Activated CD4-positive, alpha-beta T cell treated with anti-CD3 and anti-CD28 coated beads, Interleukin-2, amount 50 U/mL, for 1 hour (primary cell): ENCODE results near the gene SIGLEC12.
"Not testable (repeated sequence)": the region's sequence is repeated elsewhere in the genome, so short reads cannot be mapped to it uniquely, and the experiment has no call there.

Source experiments
- DNase-seq: peaks from one replicate; pipeline ENCODE4 v3.0.0-alpha.2; 2020

Gene SIGLEC12

DNA sequence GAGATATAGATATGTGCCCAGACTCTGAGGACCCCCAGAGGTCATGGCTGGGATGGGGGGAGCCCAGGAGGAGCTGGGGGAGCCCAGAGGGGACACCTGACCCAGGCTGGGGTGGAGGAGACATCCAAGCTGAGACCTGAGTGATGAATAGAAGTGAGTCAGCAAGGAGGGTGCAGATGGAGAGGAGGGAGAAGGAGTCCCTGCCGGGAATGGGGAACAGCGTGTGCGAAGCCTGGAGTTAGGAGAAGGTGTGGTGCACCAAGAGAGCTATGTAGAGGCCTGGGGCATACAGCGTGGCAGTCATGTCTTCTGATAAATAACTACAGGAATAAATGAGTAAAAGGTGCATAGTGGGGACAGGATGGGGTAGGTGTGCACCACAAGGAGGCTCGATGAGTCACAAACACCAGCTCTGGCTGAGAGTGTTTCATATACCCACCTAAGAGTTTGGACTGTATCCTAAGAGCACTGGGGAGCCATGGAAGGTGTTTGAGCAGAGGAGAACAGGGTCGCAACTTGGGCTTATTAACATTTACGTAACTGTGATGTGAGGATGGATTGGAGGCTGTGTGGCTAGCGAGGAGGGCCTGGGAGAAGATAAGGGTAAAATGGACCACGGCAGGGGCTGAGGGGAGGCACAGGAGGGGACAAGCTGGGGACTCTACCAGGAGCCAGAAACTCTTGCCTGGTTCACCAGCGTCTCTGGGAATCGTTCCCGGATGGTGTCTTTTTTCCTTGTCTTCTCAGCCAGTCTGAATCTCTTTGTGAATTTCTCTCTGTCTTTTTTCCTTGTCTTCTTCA, 21.9 kb downstream of the SIGLEC12 start:
- DNase-seq = no peak

DNA sequence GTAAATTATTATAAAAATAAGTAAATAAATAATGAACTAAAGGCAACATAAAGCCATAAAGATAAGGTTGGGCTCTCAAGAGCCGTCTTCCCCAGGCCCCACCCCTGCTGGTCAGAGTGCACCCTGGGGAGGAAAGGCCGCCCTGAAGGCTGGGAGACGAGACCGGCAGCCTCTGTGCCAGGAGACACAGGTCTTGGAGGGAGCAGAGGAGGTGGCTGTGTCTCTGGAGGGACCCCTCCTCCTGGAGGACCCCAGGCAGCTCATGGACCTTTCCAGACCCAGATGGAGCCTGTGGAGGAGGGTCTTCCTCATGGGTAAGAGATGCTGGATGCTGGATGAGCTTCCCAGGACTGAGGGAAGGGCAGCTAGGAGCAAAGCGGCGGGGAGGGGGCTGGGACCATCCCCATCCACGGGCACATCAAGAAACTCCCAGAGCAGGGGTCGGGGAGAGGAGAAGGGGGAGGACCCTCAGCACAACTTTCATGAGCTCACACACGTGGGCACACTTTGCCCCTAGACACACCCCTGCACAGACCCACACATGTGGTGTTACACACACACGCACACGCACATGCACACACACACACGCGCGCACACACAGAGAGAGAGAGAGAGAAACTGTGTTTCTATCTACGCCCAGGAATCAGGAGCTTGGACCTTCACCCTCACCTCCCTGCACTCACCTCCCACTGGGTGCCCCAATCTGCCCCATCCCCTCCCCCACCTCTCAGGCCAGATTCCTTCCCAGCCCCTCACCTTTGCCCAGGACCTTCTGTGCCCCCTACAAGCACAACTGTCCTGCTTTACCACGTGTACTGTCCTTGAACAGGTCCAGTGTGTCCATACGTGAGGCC, 23.0 kb downstream of the SIGLEC12 start, which contains the start of gene CEACAM18:
CEACAM18 (plus strand) TSS at position 159 of the 854 bp plus-strand sequence.
- no peak for DNase-seq

DNA sequence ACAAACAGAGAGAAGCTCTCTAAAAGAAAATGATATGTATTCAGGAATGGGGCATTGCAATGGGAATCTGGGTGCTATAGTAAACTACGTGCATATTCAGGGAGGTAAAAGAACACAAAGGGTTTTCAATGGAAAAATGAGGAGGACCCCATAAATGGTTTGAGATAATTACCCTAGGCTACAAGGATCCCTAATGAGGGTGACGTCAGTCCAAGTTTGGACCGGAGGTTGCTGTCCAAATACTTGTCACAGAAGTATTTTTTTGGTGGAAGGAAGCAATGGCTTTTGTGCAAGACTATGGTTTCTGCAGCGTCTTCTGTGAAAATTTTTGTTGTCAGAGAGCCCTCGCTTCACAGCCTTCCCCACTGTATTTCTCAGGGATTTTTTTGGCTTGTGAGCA, 24.3 kb downstream of the SIGLEC12 start:
- DNase-seq = no peak

DNA sequence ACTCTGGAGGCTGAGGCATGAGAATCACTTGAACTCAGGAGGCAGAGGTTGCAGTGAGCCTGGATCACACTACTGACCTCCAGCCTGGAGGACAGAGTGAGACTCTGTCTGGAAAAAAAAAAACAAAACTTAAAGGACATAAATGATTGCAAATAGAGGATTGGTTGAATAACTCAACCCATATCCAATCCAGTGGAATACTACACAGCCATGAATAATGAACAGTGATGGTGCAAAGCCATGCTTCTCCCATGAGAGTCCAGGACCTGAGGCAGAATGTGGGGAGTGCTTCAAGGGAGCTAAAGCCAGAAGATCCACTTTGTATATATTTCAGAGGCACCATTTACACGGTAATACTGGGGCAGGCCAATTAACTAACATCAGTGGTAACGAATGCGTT, 25.4 kb downstream of the SIGLEC12 start:
- no peak for DNase-seq

DNA sequence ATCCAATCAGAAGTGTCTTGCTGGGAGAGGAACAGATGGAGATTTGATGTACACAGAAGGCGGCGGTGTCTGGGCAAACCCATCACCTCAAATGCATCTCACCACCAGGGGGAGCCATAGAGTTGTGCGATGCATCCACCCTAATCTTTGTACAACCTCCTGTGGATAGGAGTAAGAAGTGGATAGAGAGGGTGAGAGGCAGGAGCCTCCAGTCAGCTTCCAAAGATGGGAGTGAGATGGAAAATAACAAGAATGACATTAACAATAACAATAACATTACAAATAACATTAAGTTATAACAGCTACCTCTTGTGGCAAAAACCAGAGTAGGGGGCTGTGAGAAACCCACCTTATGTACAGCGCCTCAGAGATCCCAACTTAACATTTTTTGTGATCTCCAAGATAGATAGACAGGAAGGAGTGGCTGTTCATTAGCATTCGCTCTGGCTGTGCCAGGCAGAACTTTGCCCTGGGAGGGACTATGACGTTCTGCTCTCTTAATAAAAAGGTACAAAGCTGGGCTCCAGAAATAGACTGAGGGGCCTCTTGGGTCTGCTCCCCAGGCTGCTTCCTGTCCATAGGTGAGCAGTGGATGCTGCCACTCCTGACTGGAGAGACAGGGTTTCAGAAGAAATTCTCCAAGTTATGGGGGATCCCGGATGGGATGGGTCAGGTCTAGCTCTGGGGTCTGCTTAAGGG, 28.4 kb downstream of the SIGLEC12 start:
- DNase-seq = peak; percentile 81

DNA sequence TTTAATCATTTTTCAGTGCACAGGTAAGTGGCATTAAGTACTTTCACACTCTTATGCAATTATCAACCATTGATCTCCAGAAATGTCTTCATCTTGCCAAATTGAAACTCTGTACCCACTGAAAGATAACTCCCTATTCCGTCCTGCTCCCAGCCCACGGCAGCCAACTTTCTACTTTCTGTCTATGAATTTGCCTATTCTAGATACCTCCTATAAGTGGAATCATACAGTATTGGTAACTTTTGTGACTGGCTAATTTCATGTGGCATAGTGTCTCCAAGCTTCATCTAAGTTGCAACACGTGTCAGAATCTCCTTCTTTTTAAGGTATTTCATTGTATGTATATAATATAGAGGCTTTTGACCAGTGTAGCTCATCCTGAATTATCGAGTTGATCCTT, 29.0 kb downstream of the SIGLEC12 start:
- no peak for DNase-seq

DNA sequence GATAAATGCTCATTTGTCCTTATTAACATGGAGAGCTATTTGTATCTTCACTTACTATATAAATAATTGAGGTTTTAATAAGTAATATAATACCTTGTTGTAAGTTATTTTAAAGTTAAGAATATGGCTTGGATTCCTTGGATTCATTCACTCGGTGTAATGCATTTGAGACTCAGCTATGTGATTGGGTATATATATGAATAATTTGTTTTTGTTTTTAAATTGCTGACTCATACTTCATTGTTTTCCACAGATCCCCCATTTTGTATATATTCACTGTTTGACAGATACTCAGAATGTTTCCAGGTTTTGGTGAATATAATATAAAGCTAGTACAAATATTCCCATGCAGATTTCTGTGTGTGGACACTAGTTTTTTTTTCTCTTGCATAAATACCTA, 30.1 kb downstream of the SIGLEC12 start:
- no peak for DNase-seq

DNA sequence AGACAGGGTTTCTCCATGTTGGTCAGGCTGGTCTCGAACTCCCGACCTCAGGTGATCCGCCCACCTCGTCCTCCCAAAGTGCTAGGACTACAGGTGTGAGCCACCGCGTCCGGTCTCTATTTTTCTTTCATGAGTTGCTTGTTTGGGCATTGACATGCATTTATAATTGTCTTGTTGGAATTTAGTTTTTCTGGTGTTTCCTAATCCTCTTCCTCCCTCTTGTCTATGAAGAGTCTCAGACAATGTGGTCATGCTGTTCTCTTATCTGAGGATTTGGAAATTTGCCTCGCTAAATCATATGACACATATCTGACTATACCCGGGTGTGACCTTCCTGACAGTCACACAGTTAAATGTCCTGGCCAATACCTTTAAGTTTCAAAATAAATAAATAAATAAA, 30.6 kb downstream of the SIGLEC12 start:
- no peak for DNase-seq

DNA sequence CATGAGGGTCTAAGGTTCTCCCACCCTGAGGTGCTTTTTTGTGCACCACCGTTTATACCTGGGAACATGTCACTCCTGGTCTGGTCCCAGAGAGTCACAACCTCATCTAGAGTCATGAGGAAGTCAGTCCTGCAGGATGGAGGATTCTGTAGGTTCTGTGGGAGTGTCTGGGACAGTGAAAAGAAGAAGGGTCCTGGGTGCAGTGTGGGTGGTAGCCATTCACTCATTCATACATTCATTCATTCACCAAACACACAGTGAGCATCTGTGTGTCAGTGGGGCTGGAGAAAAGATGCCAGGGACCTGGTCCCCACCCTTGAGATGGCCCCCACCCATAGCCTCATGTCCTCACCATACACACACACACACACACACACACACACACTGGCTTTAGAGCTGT, 32.0 kb downstream of the SIGLEC12 start:
- DNase-seq = no peak

DNA sequence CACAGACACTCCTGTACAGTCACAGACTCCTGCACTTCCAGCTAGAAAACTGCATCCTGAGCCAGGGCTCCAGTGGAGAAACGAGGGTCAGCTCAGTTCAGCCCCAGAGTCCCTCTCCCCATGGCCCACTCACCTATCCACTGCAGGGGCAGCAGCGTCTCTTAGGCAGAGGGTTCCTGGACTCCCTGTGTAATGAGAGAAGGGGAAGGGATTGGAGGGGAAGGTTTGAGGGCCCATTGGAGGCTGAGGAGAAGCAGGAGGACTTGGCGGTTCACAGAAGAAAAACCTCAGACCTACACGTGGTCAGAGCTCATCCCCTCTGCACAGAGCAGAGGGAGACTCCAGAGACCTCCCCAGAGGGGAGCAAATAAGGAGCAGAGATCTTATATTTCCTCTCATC, 32.4 kb downstream of the SIGLEC12 start:
- no peak for DNase-seq

DNA sequence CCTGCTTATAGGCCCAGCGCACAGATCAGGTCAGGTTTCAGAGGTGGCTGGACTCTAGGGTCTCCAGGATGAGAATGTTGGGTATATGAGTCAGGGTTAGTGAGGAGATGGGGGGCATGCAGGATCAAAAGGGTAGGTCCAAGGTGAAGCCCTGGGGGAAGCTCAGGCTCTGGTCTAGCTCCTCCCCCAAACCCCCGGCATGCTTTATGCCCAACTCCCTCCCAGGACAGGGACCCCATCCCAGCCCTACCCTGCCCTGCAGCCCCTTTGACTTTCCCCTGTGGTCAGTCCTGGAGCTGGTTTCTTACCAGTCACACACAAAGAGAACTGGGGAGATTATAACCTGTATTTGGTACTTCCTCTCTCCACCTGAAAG, 33.1 kb downstream of the SIGLEC12 start:
- DNase-seq = no peak

DNA sequence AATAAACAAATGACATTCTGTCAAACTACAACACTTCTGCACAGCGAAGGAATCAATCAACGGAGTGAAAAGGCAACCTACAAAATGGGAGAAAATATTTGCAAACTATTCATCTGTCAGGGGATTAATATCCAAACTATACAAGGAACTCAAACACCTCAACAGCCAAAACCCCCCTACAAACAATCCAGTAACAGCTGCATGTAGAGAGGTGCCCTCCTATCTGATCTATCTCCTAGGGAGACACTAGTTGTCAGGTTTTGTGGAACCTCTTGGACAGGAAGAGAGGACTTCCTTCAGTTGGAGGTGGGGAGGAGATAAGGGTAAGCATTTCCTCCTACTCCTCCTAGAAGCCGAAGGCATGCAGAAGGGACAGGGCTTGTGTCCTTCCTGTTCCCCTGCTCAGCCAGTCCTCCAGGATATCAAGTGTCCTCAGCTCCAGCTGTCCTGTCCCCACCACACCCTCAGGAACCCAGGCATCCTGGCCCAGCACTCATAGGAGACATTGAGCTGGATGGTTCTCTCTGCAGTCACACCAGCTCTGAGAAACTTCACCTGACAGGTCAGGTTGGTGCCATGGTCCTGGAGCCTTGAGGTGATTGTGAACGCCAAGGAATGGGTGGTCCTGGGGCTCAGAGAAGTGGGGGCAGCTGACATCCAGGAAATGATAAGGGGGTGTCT, 33.6 kb downstream of the SIGLEC12 start:
- DNase-seq = no peak

DNA sequence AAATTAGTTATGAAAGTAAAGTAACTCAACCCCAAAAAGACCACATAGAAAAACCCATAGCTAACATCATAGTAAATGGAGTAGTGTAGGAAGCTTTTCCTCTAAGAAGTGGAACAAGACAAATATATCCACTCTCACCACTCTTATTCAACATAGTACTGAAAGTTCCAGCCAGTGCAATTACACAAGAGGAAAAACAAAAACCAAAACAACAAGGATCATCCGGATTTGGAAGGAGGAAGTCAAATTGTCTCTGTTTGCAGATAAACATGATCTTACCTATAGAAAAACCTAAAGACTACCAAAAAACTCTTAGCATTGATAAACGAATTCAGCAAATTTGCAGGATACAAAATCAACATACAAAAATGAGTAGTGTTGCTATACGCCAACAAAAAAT, 34.9 kb downstream of the SIGLEC12 start:
- DNase-seq = no peak

DNA sequence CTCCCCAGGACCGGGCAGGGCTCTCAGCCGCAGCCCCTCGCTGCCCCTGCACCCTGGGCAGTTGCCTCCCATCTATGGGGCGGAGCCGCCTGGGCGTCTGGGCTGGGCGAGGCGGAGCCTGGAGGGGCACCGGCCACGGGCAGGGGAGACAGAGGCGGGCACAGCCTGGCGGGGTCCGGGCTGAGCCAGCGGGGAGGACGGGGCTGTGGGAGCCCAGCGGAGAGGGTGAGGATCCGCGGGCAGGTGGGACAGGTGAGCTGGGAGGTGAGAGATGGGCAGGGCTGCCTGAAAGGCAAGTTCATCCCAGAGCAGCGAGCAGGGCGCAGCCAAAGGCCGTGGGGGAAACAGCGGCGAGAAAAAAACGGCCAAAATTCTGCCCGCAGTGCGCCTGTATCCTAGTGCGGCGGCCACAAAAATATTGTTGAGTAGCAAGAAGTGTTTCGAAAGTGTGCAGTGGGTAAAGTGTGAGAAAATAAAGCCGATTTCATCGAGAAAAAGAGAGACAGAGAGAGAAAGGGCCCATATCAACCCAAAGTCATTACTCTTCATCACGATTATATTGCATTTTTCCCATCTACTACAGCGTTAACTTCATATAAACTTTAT, 37.5 kb downstream of the SIGLEC12 start:
- not testable (repeated sequence) for DNase-seq

DNA sequence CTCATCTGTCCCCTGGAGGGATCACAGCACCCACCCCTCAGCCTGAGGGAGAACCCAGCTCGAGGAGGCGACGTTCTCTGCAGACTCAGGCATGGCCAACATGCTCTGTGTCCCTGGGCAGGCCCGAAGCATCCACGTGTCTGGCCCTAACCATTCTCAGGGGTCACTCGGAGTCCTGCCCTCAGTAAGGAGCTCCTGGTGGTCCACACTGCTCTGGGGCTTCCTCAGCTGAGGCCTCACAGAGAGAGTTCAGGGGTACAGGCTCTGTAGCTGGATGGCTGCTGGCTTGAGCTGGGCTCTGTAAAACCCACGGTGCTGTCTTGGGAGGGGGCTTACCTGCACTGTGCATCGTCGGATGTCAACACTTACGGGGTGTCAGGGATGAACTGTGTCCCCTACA, 38.9 kb downstream of the SIGLEC12 start:
- DNase-seq = no peak

DNA sequence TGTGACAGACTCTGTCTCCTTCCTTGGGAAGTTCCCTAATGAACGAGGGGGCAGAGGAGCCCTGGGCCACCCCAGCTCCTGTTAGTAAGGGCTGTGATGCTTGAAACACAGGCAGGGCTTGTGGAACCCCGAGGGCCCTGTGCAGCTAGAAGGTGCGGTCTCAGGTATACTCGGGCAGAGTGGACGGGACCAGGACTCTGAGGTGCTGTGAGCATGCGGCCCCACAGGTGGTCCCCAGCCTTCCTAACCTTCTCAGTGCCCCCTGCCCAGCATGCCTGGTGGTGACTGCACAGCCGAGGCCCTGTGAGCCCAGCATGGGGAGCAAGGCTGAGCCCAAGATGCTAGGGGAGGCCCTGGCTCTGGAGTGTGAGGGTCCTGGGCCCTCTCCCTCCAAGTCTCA, 39.3 kb downstream of the SIGLEC12 start:
- no peak for DNase-seq

DNA sequence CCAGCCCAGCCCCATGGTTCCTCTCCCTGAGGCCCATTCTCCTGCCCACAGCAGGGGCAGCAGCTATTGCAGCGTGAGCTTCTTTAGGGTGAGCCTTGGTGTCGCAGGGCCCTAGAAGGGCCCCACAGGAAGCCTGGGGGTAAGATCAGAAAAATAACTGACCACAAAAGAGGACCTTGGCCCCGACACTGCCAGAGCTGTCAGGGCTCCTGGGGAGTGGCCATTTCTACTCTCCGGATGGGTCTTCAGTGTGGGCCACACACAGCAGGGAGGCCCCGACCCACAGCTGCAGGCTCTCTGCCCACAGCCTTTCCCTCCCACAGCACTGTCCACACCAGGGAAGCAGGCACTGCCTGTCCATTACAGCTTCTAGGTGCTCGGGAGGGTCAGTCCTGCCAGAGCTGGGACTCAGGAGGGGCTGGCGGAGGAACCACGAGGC, 39.9 kb downstream of the SIGLEC12 start:
- no peak for DNase-seq

DNA sequence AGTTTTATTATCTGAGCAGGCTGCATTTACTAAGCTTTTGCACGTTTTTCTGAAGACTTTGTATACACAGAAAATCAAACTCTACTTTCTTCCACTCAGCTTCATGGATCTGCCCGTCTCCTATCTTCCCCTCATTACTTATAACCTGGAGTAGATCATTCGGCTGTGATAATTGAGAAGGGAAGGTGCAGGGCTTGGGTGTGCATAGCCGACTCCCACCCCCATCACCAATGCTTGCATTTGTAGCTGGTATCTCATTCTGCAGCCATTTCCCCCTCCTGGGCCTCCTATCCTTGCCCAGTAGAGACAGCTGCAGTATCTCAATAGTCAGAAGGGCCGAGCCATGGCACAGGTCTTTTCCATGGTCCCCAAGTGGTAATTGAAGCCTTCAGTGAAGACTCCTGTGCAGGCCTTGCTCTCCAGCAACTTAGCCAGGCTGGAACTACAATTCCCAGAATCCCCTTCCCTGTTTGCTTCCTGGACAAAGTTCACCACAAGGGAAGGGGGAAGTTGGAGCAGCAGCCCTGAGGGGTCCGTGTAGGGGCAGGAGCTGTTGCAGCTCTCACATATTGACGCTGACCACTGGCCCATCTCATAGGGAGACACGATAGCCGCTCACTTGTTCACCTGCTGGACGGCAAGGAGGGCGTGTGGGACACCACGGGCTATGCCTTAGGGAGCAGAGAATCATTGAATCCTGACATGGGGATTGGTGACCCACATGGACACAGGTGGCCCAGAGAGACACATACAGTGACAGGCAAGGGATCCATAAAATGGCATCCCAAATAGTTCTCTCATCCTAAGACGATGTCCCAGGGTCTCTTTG, 41.2 kb downstream of the SIGLEC12 start:
- DNase-seq = no peak

DNA sequence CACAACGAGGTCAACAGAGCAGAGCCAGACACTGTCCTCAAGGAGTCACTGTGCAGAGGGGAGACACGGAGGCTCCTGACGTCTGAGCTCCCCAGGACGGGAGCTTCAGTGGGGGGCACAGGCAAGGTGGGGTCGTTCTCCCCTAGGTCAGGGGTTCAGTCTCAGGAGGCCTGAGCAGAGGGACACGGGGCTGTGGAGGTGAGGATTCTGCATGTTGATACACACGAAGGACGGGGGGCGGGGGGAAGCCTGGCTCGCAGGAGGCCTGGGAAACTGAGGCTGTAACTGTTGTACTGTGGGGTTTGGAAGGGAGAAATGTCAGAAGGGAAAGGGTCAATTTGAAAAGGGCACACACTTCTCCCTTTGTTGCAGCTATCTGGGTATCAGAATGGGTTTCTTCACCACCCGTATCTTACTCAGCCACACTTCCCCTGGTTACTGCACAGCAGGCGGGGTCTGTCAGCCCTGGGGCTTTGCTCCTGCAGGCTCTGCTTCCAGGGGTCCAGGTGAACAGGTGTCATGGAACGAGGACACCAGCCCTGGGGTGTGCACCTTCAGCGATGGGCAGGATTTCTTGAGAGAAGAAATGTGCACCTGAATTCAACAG, 42.6 kb downstream of the SIGLEC12 start:
- no peak for DNase-seq

DNA sequence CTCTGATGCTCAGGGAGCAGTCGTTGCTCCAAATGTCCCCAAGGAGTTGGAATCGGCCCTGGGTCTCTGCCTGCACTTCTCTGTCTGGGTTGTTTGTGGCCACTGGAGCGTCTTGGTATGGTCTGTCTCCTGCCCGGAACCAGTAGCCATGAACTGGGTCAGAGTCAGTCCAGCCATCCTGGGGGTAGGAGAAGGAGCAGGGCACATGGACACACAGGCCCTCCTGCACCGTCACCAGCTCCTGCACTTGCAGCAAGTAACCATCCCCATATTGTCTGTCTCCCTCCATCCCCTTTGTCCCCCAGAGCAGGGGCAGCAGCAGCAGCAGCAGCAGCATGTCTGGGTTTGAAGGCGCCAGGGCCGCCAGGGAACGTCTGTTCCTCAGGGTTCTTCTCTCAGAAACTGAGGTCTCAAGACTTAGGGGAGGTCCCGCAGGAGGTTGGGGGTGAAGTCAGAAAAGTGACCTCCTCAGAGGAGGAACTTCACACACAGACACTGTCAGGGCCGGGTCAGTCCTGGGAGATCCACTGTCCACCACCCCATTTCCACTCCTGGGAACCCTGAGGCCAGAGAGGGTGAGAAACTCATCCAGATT, 43.5 kb downstream of the SIGLEC12 start, which contains the start of gene SIGLEC8:
SIGLEC8 (minus strand) TSS at position 404 of the 595 bp plus-strand sequence; CDS start at position 337, 67 bp downstream.
- no peak for DNase-seq
